ENCODE measurements around the gene LPIN1. TPM values are rescaled to one million over a fixed set of nuclear protein-coding genes. Genes with fewer than 3 reads are reported as not detected.

The LPIN1 gene
- total and polyA plus RNA-seq, 2 of the 8 experiments (the other 6 are each of a cell fraction or from before 2014, with no cell fraction given): 4.3 to 9.8 TPM

GRCh38 chr2:11713815-11714214, 32.6 kb upstream of the LPIN1 start (continued):
- TF ChIP-seq CHD7 (IDR thresholded peaks at IDR 0.05; ENCODE audit: insufficient replicate concordance, low read length) (no peak), SIX5 (IDR thresholded peaks at IDR 0.05; ENCODE audit: low read depth, low read length) (no peak), HDAC2 (IDR thresholded peaks at IDR 0.05; ENCODE audit: borderline replicate concordance in 1 of 2, low read depth in 2 of 2, low read length in 2 of 2) (no peak)

Measured in H1 (cell line).